MM.1S (cell line): ENCODE measurements around the gene HNRNPK.

ENCODE experiments used
- DNase-seq: peaks from one replicate; pipeline ENCODE4 v3.0.0-alpha.2; 2015
- H2AFZ ChIP-seq: fragments of 300-600 bp; sonication (generic); 2 replicates; pipeline ENCODE4 v1.6.0; 2016; ENCODE audit warnings: antibody characterized with exemption, low read length
- H3F3A ChIP-seq: fragments of 300-600 bp; sonication (generic); 2 replicates; pipeline ENCODE4 v1.6.1; 2016; ENCODE audit warnings: mild to moderate bottlenecking, antibody characterized with exemption, low read length, moderate library complexity, mixed read lengths; ENCODE audit not compliant: insufficient read depth
- H3K27ac ChIP-seq: fragments of 300-600 bp; sonication (generic); 2 replicates; pipeline ENCODE4 v1.5.1; 2016; ENCODE audit warnings: mild to moderate bottlenecking, low read length
- H3K27me3 ChIP-seq: fragments of 300-600 bp; sonication (generic); replicated peaks from 2 replicates; pipeline ENCODE4 v1.6.0; 2016; ENCODE audit warnings: low read length; ENCODE audit not compliant: insufficient read depth
- H3K36me3 ChIP-seq: fragments of 300-600 bp; sonication (generic); replicated peaks from 2 replicates; pipeline ENCODE4 v1.6.1; 2016; ENCODE audit warnings: mild to moderate bottlenecking, low read length, mixed read lengths; ENCODE audit not compliant: insufficient read depth
- H3K4me1 ChIP-seq: fragments of 300-600 bp; sonication (generic); 2 replicates; pipeline ENCODE4 v1.6.1; 2016; ENCODE audit warnings: low read length, mixed read lengths
- H3K4me2 ChIP-seq: fragments of 300-600 bp; sonication (generic); 2 replicates; pipeline ENCODE4 v1.6.0; 2016; ENCODE audit warnings: low read depth, low read length
- H3K4me3 ChIP-seq: fragments of 300-600 bp; sonication (generic); 2 replicates; pipeline ENCODE4 v1.5.1; 2016; ENCODE audit warnings: low read length, mixed read lengths
- H3K79me2 ChIP-seq: fragments of 300-600 bp; sonication (generic); 2 replicates; pipeline ENCODE4 v1.6.1; 2016; ENCODE audit warnings: mixed run types, low read length, mixed read lengths
- H3K9ac ChIP-seq: fragments of 300-600 bp; sonication (generic); 2 replicates; pipeline ENCODE4 v1.6.1; 2016; ENCODE audit warnings: low read length, mixed read lengths
- H3K9me2 ChIP-seq: fragments of 300-600 bp; sonication (generic); replicated peaks from 2 replicates; pipeline ENCODE4 v1.6.1; 2016; ENCODE audit warnings: mild to moderate bottlenecking, low read length, mixed read lengths; ENCODE audit not compliant: insufficient read depth
- H3K9me3 ChIP-seq: fragments of 300-600 bp; sonication (generic); replicated peaks from 2 replicates; pipeline ENCODE4 v1.6.1; 2016; ENCODE audit warnings: mild to moderate bottlenecking, low read length, mixed read lengths; ENCODE audit not compliant: insufficient read depth
- H4K20me1 ChIP-seq: fragments of 300-600 bp; sonication (generic); 2 replicates; pipeline ENCODE4 v1.6.1; 2016; ENCODE audit warnings: mild to moderate bottlenecking, low read length, moderate library complexity, mixed read lengths; ENCODE audit not compliant: insufficient read depth
- CTCF ChIP-seq: fragments of 300-600 bp; sonication (generic); IDR thresholded peaks from 2 replicates; pipeline ENCODE4 v1.5.1; 2016; ENCODE audit warnings: antibody characterized with exemption, low read length, mixed read lengths
- EZH2 ChIP-seq: fragments of 300-600 bp; sonication (generic); optimal IDR thresholded peaks from 2 replicates; pipeline ENCODE3; 2017; ENCODE audit warnings: low read depth, mild to moderate bottlenecking, antibody characterized with exemption, low read length, mixed read lengths
- EZH2phosphoT487 ChIP-seq: fragments of 300-600 bp; sonication (generic); IDR thresholded peaks from 2 replicates; pipeline ENCODE4 v1.6.1; 2018; ENCODE audit warnings: antibody characterized with exemption, low read length

HNRNPK gene

GRCh38 chr9:83940590-83941303 lies 39.3 kb downstream of the HNRNPK start:
- Histone ChIP-seq H3K4me1 (no peaks in the 10 kb centered on the region), H3K36me3 (no peaks in the 10 kb centered on the region)

GRCh38 chr9:83937861-83938455 lies 42.1 kb downstream of the HNRNPK start:
- no peak overlapping the region for H3K27ac ChIP-seq
- no peaks in the 10 kb centered on the region for H3K36me3 ChIP-seq
- no peaks in the 10 kb centered on the region for H3K27me3 ChIP-seq
- no peaks in the 10 kb centered on the region for H3K9me3 ChIP-seq
- no peaks in the 10 kb centered on the region for H4K20me1 ChIP-seq
- H2AFZ ChIP-seq, result no peak overlapping the region
- no peak overlapping the region for H3K4me2 ChIP-seq
- H3K79me2 ChIP-seq, result no peaks in the 10 kb centered on the region
- no peaks in the 10 kb centered on the region for H3K4me1 ChIP-seq
- H3F3A ChIP-seq, result no peaks in the 10 kb centered on the region
- peak; percentile 75 for DNase-seq
- TF ChIP-seq EZH2, result no peak
- TF ChIP-seq CTCF, result peak; percentile 64
- TF ChIP-seq EZH2phosphoT487, result no peak
- no peak overlapping the region for H3K4me3 ChIP-seq
- no peaks in the 10 kb centered on the region for H3K9me2 ChIP-seq
- no peak overlapping the region for H3K9ac ChIP-seq

More at GRCh38 chr9:83940590-83941303, 39.3 kb downstream of the HNRNPK start:
- H3K9ac ChIP-seq, result no peak overlapping the region
- DNase-seq, result no peak
- H4K20me1 ChIP-seq, result no peaks in the 10 kb centered on the region
- no peak overlapping the region for H3K27ac ChIP-seq
- no peaks in the 10 kb centered on the region for H3K79me2 ChIP-seq
- H3K4me2 ChIP-seq, result no peak overlapping the region
- no peak overlapping the region for H3K4me3 ChIP-seq
- no peak for TF ChIP-seq EZH2
- no peak for TF ChIP-seq CTCF
- no peaks in the 10 kb centered on the region for H3K9me2 ChIP-seq
- no peaks in the 10 kb centered on the region for H3K27me3 ChIP-seq
- H2AFZ ChIP-seq, result no peak overlapping the region
- H3F3A ChIP-seq, result no peaks in the 10 kb centered on the region
- no peaks in the 10 kb centered on the region for H3K9me3 ChIP-seq

GRCh38 chr9:83936523-83936922 lies 43.5 kb downstream of the HNRNPK start:
- no peaks in the 10 kb centered on the region for H3K4me1 ChIP-seq
- no peaks in the 10 kb centered on the region for H3F3A ChIP-seq
- no peak for TF ChIP-seq CTCF
- no peak for TF ChIP-seq EZH2
- no peak for TF ChIP-seq EZH2phosphoT487
- no peak overlapping the region for H3K4me2 ChIP-seq
- no peaks in the 10 kb centered on the region for H3K79me2 ChIP-seq
- H3K9me2 ChIP-seq, result no peaks in the 10 kb centered on the region
- no peak overlapping the region for H3K9ac ChIP-seq
- no peaks in the 10 kb centered on the region for H3K27me3 ChIP-seq
- no peaks in the 10 kb centered on the region for H3K36me3 ChIP-seq
- H4K20me1 ChIP-seq, result no peaks in the 10 kb centered on the region
- no peaks in the 10 kb centered on the region for H3K9me3 ChIP-seq
- no peak overlapping the region for H2AFZ ChIP-seq
- H3K27ac ChIP-seq, result no peak overlapping the region
- DNase-seq, result no peak
- H3K4me3 ChIP-seq, result no peak overlapping the region
